Aorta (tissue), 5 donors: ENCODE results near the gene FLVCR2. TPM values are rescaled to one million over a fixed set of nuclear protein-coding genes. Genes with fewer than 3 reads are reported as not detected.
"Not testable (repeated sequence)": the region's sequence is repeated elsewhere in the genome, so short reads cannot be mapped to it uniquely, and the experiment has no call there.

Experiments used
- ATAC-seq: fragments of 200-7000 bp; cut with Tn5 transposase; one replicate; pipeline ENCODE4 v1.9.1; 2022; ENCODE audit warnings: moderate library complexity; ENCODE audit not compliant: low FRiP score
- DNase-seq, 2 donors: peaks; one replicate each; pipeline ENCODE4 v3.0.0-alpha.2; 2020
- H3K27ac ChIP-seq, 2 donors: one replicate each; pipeline ENCODE4 v1.5.1; 2013; ENCODE audit warnings: low read length in 2 of 2, mild to moderate bottlenecking in 2 of 2, moderate library complexity in 2 of 2, control low read depth in 1 of 2, inconsistent platforms in 1 of 2, low read depth in 1 of 2
- H3K27me3 ChIP-seq, 2 donors: one replicate each; pipeline ENCODE4 v1.6.1; 2013; ENCODE audit warnings: control low read depth in 1 of 2, low read length in 1 of 2, mild to moderate bottlenecking in 1 of 2, moderate library complexity in 1 of 2; ENCODE audit not compliant: insufficient read depth in 2 of 2, control insufficient read depth in 1 of 2
- H3K36me3 ChIP-seq, 2 donors: one replicate each; pipeline ENCODE4 v1.6.1; 2013; ENCODE audit warnings: control low read depth in 1 of 2, low read length in 1 of 2, mild to moderate bottlenecking in 1 of 2; ENCODE audit not compliant: insufficient read depth in 2 of 2, control insufficient read depth in 1 of 2
- H3K4me1 ChIP-seq, 2 donors: one replicate each; pipeline ENCODE4 v1.6.1; 2013; ENCODE audit warnings: low read length in 2 of 2, control low read depth in 1 of 2, mild to moderate bottlenecking in 1 of 2, moderate library complexity in 1 of 2; ENCODE audit not compliant: insufficient read depth in 2 of 2, control insufficient read depth in 1 of 2
- H3K4me3 ChIP-seq, 2 donors: one replicate each; pipeline ENCODE4 v1.5.1; 2013; ENCODE audit warnings: low read length in 2 of 2, control low read depth in 1 of 2, mild to moderate bottlenecking in 1 of 2
- H3K9me3 ChIP-seq: one replicate; pipeline ENCODE4 v1.6.1; 2013; ENCODE audit warnings: mild to moderate bottlenecking, low read length; ENCODE audit not compliant: control insufficient read depth
- WGBS, 2 donors: extraction: QIAGEN DNeasy Blood & Tissue Kit; methylation state at CpG; one replicate each; pipeline ENCODE4 v1.1.7; 2013; 5-methylcytosine and 5-hydroxymethylcytosine counted together
- intact Hi-C, 2 donors: fragments of 100-400 bp; cut with DNase I; formaldehyde crosslinking; loops; one replicate each; pipeline versions ENCODE4 v1.14.2 to v1.15.0; 2022
- polyA plus RNA-seq, 2 donors: library from polyadenylated mRNA; stranded (reverse); fragments of 200-250 nt; gene quantifications; one replicate each; pipeline ENCODE4 v1.2.3, GENCODE V29; 2013
- total RNA-seq, 2 donors: library from RNA; stranded (reverse); fragmentation: NEBNext Ultra II Directional; extraction: Animal tissue kit (Norgen Biotek cat#: 25700); gene quantifications; one replicate each; pipeline ENCODE4 v1.2.1, GENCODE V29; 2021
- donor health status: healthy with polysubstance abuse.
- donor health status: Bipolar disorder and iron deficiency.
- donor health status: DM: no; HTN: no; CAD: no.
- donor health status: DM: no; HTN: no; CAD: no.
- donor health status: DM: yes; HTN: yes; CAD: no.

Gene FLVCR2
- total and polyA plus RNA-seq, 4 donors = 0.38 to 15.4 (median 11.1) TPM

DNA sequence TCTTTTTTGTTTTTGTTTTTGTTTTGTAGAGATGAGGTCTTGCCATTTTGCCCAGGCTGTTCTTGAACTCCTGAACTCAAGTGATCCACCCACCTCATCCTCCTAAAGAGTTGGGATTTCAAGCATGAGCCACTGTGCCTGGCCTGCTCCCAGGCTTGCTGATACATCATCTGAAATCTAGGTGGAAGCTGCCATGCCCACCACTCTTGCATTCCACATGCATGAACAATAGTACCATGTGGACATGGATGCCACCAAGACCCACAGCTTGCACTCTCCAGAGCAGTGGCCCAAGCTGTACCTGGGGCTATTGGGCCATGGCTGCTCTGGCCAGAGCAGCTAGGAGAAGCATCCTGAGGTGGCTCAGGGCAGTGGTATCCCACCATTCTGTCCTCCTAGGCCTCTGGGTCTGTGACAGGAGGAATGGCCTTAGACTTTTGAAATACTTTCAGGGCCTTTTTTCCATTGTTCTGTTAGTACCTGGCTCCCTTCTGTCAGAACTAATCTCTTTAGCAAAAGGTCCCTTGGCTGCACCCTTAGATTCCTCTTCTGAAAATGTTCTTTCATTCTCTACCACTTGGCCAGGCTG lies 13.7 kb downstream of the FLVCR2 start:
- no peak for DNase-seq
- intact Hi-C loops = no loop called here
- Histone ChIP-seq H3K27me3 (peaks cover 0 to 2% of the 10 kb centered on the region in 2 donors), H3K4me3 (no peak overlapping the region), H3K27ac (no peak overlapping the region), H3K36me3 (no peaks in the 10 kb centered on the region), H3K9me3 (no peaks in the 10 kb centered on the region), H3K4me1 (no peaks in the 10 kb centered on the region)
- ATAC-seq = no peak

DNA sequence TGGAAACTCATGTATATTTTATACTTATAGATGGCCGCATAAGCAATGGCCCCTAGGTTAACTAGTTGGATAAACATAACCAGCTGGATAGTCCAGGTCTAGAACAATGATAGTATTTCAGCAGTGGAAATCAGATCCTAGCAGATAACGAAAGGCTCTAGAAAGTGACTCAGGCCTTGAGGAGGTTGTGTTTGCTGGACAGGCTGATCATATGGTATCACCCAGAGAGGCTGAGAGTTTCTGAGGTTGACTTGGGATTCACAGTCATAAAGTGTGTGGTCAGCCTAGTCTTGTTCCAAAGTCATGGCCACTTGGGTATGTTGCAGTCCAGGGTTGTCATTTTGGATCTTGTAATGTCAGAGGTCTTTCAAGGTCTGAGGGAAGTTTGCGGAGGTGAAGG lies 16.8 kb downstream of the FLVCR2 start:
- 94 to 97% methylated on average over 3 of the region's 3 CpGs for WGBS, 2 donors
- peaks cover 0 to 2% of the 10 kb centered on the region in 2 donors for H3K27me3 ChIP-seq
- H3K4me3 ChIP-seq = no peak overlapping the region
- H3K4me1 ChIP-seq = no peaks in the 10 kb centered on the region
- H3K36me3 ChIP-seq = no peaks in the 10 kb centered on the region
- intact Hi-C loops = no loop called here
- ATAC-seq = no peak
- no peaks in the 10 kb centered on the region for H3K9me3 ChIP-seq
- DNase-seq = no peak
- no peak overlapping the region for H3K27ac ChIP-seq

DNA sequence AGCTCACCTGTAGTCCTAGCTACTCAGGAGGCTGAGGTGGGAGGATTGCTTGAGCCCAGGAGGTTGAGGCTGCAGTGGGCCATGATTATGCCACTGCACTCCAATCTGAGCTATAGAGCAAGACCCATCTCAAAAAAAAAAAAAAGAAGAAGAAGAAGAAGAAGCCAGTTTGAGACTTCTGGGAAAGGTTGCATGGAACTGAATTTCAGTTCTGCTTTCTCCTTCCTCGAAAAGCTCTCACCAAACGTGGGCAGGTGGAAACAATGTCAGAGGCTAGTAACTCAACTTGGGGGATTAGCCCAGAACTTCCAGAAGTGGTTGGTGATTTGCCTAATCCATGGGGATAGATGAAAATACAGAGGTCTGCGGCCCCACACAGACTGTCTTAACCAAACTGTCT lies 18.7 kb downstream of the FLVCR2 start:
- no peaks in the 10 kb centered on the region for H3K9me3 ChIP-seq
- DNase-seq (no peak), ATAC-seq (no peak)
- H3K4me3 ChIP-seq = no peak overlapping the region
- no peak overlapping the region for H3K27ac ChIP-seq
- no peaks in the 10 kb centered on the region for H3K4me1 ChIP-seq
- intact Hi-C loops = no loop called here
- H3K36me3 ChIP-seq = no peaks in the 10 kb centered on the region
- WGBS, 2 donors = 82 to 84% methylated on average over 3 of the region's 3 CpGs
- peaks cover 0 to 2% of the 10 kb centered on the region in 2 donors for H3K27me3 ChIP-seq

DNA sequence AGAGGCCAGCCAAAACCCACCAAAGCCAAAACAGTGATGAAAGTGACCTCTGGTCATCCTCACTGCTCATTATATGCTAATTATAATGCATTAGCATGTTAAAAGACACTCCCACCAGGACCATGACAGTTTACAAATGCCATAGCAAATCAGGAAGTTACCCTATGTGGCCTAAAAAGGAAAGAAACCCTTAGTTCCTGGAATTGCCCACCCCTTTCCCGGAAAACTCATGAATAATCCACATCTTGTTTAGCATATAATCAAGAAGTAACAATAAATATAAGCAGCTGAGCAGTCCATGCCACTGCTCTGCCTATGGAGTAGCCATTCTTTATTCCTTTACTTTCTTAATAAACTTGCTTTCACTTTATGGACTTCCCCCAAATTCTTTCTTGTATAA lies 21.7 kb downstream of the FLVCR2 start:
- ATAC-seq, H3K4me1 ChIP-seq, H3K27me3 ChIP-seq, H3K36me3 ChIP-seq, DNase-seq, H3K4me3 ChIP-seq, intact Hi-C loops, H3K27ac ChIP-seq, H3K9me3 ChIP-seq: not testable (repeated sequence)
- 85 to 86% methylated on average over 1 of the region's 1 CpG for WGBS, 2 donors

DNA sequence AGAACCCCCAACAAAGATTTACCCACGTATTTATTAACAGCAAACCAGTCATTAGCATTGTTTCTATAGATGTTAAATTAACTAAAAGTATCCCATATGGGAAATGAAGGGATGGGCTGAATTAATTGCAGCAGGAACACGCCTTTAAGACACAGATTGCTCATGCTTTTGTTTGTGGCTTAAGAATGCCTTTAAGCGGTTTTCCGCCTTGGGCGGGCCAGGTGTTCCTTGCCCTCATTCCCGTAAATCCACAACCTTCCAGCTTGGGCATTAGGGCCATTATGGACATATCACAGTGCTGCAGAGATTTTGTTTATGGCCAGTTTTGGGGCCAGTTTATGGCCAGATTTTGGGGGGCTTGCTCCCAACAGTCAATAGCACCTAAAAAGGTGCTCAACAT lies 22.6 kb downstream of the FLVCR2 start:
- H3K36me3 ChIP-seq, H3K27me3 ChIP-seq, H3K4me3 ChIP-seq, H3K4me1 ChIP-seq, H3K9me3 ChIP-seq, intact Hi-C loops, ATAC-seq, DNase-seq, H3K27ac ChIP-seq: not testable (repeated sequence)
- 90 to 93% methylated on average over 6 of the region's 6 CpGs for WGBS, 2 donors

DNA sequence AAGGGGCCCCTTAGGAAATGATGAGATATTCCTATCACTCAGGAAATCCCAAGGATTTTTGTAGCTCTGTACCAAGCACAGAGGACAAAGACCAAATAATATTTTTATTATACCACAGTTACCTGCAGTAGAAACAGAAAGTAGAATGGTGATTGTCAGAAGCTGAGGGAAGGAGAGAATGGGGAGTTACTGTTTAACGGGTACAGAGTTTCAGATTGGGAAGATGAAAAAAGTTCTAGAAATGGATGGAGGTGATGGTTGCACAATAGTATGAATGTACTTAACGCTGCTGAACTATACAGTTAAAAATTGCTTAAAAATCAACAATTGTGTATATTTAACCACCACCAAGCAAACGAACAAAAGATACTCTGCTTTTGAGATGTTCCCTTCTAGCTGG lies 24.1 kb downstream of the FLVCR2 start:
- no peaks in the 10 kb centered on the region for H3K36me3 ChIP-seq
- ATAC-seq = no peak

DNA sequence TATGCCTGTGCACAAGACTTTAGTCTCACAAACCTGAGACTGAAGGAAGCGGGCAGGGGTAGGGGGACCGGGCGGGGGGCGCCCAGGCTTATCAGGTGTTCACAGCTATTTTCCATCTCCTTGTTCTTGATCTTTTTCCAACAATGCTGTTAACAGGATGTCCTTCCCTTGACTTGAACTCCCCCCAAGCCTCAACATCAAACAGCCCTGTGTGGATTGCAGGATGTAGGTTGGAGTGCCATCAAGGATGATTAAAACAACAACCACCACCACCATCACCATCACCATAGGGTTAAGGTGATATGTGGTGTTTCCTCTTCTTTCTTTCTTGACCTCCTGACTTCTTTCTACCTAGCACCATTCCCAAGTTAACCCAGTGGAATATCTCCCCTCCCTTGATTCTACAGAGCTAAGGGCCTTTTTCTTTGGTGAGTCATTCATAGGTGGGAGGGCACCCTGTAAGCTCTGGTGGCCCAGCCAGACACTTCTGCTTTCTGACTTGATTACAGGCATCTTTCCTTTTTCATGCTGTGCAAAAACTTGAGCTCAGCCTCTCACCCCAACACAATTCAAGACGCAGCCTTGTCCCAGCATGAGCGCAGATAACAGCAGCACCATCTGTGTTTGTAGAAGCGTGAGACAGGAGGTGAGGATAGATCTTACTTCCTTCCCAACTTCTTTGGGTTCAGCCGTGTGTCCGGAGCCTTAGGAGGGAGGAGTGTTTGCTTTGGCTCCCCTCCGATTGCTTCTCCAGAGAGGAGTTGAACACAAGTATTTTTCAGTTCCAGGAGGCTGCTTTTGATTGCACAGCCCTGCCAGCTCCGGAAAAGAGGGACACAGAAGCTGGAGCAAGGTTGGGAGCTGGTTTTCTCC lies 26.8 kb downstream of the FLVCR2 start:
- Histone ChIP-seq H3K36me3 (no peaks in the 10 kb centered on the region), H3K4me3 (no peak overlapping the region), H3K9me3 (no peaks in the 10 kb centered on the region), H3K4me1 (peaks cover 0 to 2% of the 10 kb centered on the region in 2 donors), H3K27me3 (no peaks in the 10 kb centered on the region), H3K27ac (no peak overlapping the region)
- DNase-seq = no peak
- 42 to 49% methylated on average over 11 of the region's 11 CpGs for whole genome bisulfite sequencing, 2 donors
- intact Hi-C loops = no loop called here
- peak; percentile 49 for ATAC-seq

More for the DNA sequence above, 24.1 kb downstream of the FLVCR2 start:
- H3K27me3 ChIP-seq = no peaks in the 10 kb centered on the region
- H3K27ac ChIP-seq = no peak overlapping the region
- H3K9me3 ChIP-seq = no peaks in the 10 kb centered on the region
- DNase-seq = no peak
- WGBS, 2 donors = 80 to 82% methylated on average over 3 of the region's 3 CpGs
- intact Hi-C loops = no loop called here
- no peaks in the 10 kb centered on the region for H3K4me1 ChIP-seq
- no peak overlapping the region for H3K4me3 ChIP-seq

DNA sequence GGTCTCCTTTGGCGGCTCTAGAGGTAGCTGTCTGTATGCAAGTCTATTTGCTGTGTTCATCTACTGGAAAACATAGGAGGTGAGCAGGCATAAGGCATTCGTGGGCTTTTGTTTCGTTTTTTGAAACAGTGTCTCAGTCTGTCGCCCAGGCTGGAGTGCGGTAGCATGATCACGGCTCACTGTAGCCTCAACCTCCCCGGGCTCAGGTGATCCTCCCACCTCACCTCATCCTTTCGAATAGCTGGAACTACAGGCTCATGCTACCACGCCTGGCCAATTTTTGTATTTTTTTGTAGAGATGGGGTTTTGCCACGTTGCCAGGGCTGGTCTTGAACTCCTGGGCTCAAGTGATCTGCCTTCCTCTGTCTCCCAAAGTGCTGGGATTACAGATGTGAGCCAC lies 27.5 kb downstream of the FLVCR2 start:
- WGBS, 2 donors = 82 to 83% methylated on average over 10 of the region's 10 CpGs
- no peak for ATAC-seq
- intact Hi-C loops = no loop called here

DNA sequence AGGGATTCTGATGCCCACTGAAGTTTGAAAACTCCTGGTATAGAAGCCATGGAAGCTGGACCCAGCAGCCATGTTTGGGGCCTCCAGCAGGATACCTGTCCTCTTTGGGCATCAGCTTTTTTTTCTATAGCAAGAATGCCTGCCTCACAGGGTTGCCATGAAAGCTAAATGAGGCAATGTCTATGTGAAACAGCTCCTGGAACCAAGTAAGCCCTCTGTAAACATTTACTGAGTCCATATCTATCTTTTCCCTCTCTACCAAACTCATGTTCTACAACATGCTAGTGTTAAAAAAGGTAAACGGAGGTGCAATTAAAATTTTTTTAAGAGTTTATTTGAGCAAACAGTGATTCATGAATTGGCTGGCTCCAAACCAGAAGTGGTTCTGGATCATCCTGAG lies 28.6 kb downstream of the FLVCR2 start:
- Histone ChIP-seq H3K9me3 (no peaks in the 10 kb centered on the region), H3K4me3 (no peak overlapping the region), H3K27ac (no peak overlapping the region), H3K27me3 (no peaks in the 10 kb centered on the region), H3K4me1 (peaks cover 0 to 2% of the 10 kb centered on the region in 2 donors), H3K36me3 (no peaks in the 10 kb centered on the region)
- DNase-seq (no peak), ATAC-seq (no peak)
- intact Hi-C loops = no loop called here
- WGBS, 2 donors = 93 to 97% methylated on average over 1 of the region's 1 CpG

More for the DNA sequence above, 27.5 kb downstream of the FLVCR2 start:
- no peak for DNase-seq
- Histone ChIP-seq H3K9me3 (no peaks in the 10 kb centered on the region), H3K27me3 (no peaks in the 10 kb centered on the region), H3K36me3 (no peaks in the 10 kb centered on the region), H3K27ac (no peak overlapping the region), H3K4me1 (peaks cover 0 to 2% of the 10 kb centered on the region in 2 donors), H3K4me3 (no peak overlapping the region)
